ENCODE measurements around the gene BIN1. TPM values are rescaled to one million over a fixed set of nuclear protein-coding genes. Genes with fewer than 3 reads are reported as not detected.

The BIN1 gene
- total RNA-seq, 1 experiment from 2014 or later = 198 TPM

GRCh38 chr2:127118467-127118866, 11.5 kb upstream of the BIN1 start:
- intact Hi-C loops (cut with micrococcal nuclease; ENCODE audit: unreplicated experiment) = loop anchor here (1.0 to 5.0 kb wide), 2 partner anchors 11 to 409 kb away; partner anchors contain the start of genes BIN1 and IWS1
- Histone ChIP-seq H3K4me3 (ENCODE audit: low read depth, low read length) (0 out of 2 replicates have a peak overlapping the region, but pooled peaks have one; percentile 2), H3K36me3 (ENCODE audit: control insufficient read depth, insufficient read depth, low read length) (no peaks in the 10 kb centered on the region; the same call in none of the 2 replicates), H3K27me3 (replicated peaks; ENCODE audit: control insufficient read depth, insufficient read depth, low read length) (no peaks in the 10 kb centered on the region), H3K9me3 (no peaks in the 10 kb centered on the region), H3K4me1 (peaks cover 75% of the 10 kb centered on the region)
- ChIA-PET POLR2A (no interaction called here), CTCF (no interaction called here)
- Mint-ChIP-seq H3K36me3 (ENCODE audit: insufficient read depth, unreplicated experiment) (peaks cover 9% of the 10 kb centered on the region), H3K27ac (ENCODE audit: unreplicated experiment) (peak overlapping the region; percentile 88), H3K9me3 (ENCODE audit: unreplicated experiment) (no peaks in the 10 kb centered on the region), H3K27me3 (ENCODE audit: insufficient read depth, unreplicated experiment) (no peaks in the 10 kb centered on the region), H3K4me3 (ENCODE audit: unreplicated experiment) (peak overlapping the region; percentile 9), H3K4me1 (ENCODE audit: low read depth, unreplicated experiment) (peaks cover 54% of the 10 kb centered on the region)
- BruUV-seq (replicated peaks) = no TSS peak
- DNase-seq = no peak
- no peak for TF ChIP-seq CTCF (IDR thresholded peaks at IDR 0.05; ENCODE audit: insufficient read depth in 1 of 2, low read depth in 1 of 2, low read length in 1 of 2, severe bottlenecking in 1 of 2, unreplicated experiment in 1 of 2)

GRCh38 chr2:127118038-127118437, 11.1 kb upstream of the BIN1 start:
- POLR2A ChIA-PET = no interaction called here
- peaks cover 71% of the 10 kb centered on the region for H3K4me1 ChIP-seq
- Mint-ChIP-seq H3K9me3 (ENCODE audit: unreplicated experiment) (no peaks in the 10 kb centered on the region), H3K27ac (ENCODE audit: unreplicated experiment) (peak overlapping the region; percentile 88), H3K4me1 (ENCODE audit: low read depth, unreplicated experiment) (peaks cover 54% of the 10 kb centered on the region), H3K36me3 (ENCODE audit: insufficient read depth, unreplicated experiment) (peaks cover 9% of the 10 kb centered on the region), H3K4me3 (ENCODE audit: unreplicated experiment) (peak overlapping the region; percentile 54), H3K27me3 (ENCODE audit: insufficient read depth, unreplicated experiment) (no peaks in the 10 kb centered on the region)
- TF ChIP-seq CTCF (IDR thresholded peaks at IDR 0.05; ENCODE audit: insufficient read depth in 1 of 2, low read depth in 1 of 2, low read length in 1 of 2, severe bottlenecking in 1 of 2, unreplicated experiment in 1 of 2) = no peak
- no TSS peak for BruUV-seq (replicated peaks)
- CTCF ChIA-PET = no interaction called here
- no peaks in the 10 kb centered on the region for H3K9me3 ChIP-seq
- H3K4me3 ChIP-seq (ENCODE audit: low read depth, low read length) = no peak overlapping the region; the same call in 1 of the 2 replicates
- no peaks in the 10 kb centered on the region for H3K27me3 ChIP-seq (replicated peaks; ENCODE audit: control insufficient read depth, insufficient read depth, low read length)
- intact Hi-C loops (cut with micrococcal nuclease; ENCODE audit: unreplicated experiment) = loop anchor here (1.0 to 5.0 kb wide), 2 partner anchors 11 to 409 kb away; partner anchors contain the start of genes BIN1 and IWS1
- no peaks in the 10 kb centered on the region; the same call in none of the 2 replicates for H3K36me3 ChIP-seq (ENCODE audit: control insufficient read depth, insufficient read depth, low read length)
- no peak for DNase-seq

GRCh38 chr2:127117603-127118002, 10.6 kb upstream of the BIN1 start:
- CTCF ChIA-PET = no interaction called here
- Mint-ChIP-seq H3K27me3 (ENCODE audit: insufficient read depth, unreplicated experiment) (no peaks in the 10 kb centered on the region), H3K36me3 (ENCODE audit: insufficient read depth, unreplicated experiment) (peaks cover 9% of the 10 kb centered on the region), H3K9me3 (ENCODE audit: unreplicated experiment) (no peaks in the 10 kb centered on the region), H3K4me1 (ENCODE audit: low read depth, unreplicated experiment) (peaks cover 53% of the 10 kb centered on the region), H3K27ac (ENCODE audit: unreplicated experiment) (peak overlapping the region; percentile 88), H3K4me3 (ENCODE audit: unreplicated experiment) (peak overlapping the region; percentile 54)
- TF ChIP-seq CTCF (IDR thresholded peaks at IDR 0.05; ENCODE audit: insufficient read depth in 1 of 2, low read depth in 1 of 2, low read length in 1 of 2, severe bottlenecking in 1 of 2, unreplicated experiment in 1 of 2) = no peak
- Histone ChIP-seq H3K9me3 (no peaks in the 10 kb centered on the region), H3K4me3 (ENCODE audit: low read depth, low read length) (peak overlapping the region; percentile 20), H3K4me1 (peaks cover 67% of the 10 kb centered on the region), H3K36me3 (ENCODE audit: control insufficient read depth, insufficient read depth, low read length) (no peaks in the 10 kb centered on the region; the same call in none of the 2 replicates), H3K27me3 (replicated peaks; ENCODE audit: control insufficient read depth, insufficient read depth, low read length) (no peaks in the 10 kb centered on the region)
- DNase-seq = no peak
- intact Hi-C loops (cut with micrococcal nuclease; ENCODE audit: unreplicated experiment) = loop anchor here (1.0 to 5.0 kb wide), 2 partner anchors 10 to 410 kb away; partner anchors contain the start of genes BIN1 and IWS1
- POLR2A ChIA-PET = no interaction called here
- BruUV-seq (replicated peaks) = no TSS peak

All from Caco-2 (cell line).